NOMO-1 (cell line): ENCODE data around the gene SNX12.
"Not testable (repeated sequence)": the region's sequence is repeated elsewhere in the genome, so short reads cannot be mapped to it uniquely, and the experiment has no call there.

Experiments used
- DNase-seq, 2 experiments: peaks; one replicate each; lab custom pipeline; 2025; ENCODE audit not compliant: unreplicated experiment in 2 of 2; lab: John Stamatoyannopoulos, UW

Gene SNX12

DNA sequence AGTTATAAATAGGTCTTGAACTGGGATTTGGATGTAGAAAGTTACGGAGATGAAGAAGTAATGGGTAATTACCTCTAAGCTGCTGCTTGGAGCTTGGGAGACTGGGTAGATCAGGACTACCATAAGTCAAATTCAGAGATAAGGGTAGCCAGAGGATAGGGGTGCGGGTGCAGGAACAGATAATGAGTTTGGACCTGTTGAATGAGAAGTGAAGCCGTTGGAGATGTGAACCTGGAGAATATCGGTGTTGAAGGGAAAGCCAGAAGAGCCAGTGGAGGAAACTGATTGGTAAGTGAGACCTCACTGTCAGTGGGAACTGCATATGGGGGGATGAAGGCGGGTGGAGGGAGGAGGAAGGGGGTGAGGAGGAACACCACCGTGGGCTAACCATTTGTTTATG lies 26.9 kb upstream of the SNX12 start:
- DNase-seq: no peak

DNA sequence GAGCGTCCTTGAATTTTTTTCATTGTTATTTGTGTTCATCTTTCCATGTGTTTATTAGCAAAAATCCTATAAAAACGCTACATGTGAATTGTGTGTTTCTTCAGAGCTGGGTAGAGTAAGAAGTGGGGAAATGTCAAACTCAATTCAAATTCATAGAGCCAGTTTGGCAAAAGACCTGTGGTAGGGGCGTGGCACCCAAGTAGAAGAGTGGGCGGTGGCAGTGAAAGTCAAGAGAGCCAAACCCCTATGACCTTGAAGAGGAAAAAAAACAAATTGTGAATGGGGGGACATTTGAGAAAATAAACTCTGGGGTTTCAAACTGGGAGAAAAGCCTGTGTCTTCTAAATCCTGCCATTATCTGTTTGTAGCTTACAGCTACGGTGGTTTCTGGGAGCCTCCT lies 23.1 kb upstream of the SNX12 start:
- no peak for DNase-seq

DNA sequence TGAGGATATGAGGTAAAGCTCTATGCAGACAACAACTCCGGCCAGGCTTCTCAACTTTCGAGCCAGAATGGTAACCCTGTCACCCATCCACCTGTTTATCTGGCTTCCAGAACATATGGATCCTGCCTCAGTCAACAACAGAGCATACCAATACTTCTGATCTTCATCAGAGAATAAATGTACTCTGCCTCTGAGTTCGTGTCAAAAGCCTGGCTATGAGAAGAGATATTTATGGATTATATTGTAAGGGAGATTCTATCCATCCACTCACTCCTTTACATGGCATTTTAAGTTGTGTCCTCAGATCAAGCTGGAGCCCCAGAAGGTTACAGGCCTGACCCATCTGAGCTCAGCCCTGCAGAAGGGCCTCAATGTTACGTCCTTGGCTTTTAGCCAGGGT lies 17.8 kb upstream of the SNX12 start:
- no peak for DNase-seq

DNA sequence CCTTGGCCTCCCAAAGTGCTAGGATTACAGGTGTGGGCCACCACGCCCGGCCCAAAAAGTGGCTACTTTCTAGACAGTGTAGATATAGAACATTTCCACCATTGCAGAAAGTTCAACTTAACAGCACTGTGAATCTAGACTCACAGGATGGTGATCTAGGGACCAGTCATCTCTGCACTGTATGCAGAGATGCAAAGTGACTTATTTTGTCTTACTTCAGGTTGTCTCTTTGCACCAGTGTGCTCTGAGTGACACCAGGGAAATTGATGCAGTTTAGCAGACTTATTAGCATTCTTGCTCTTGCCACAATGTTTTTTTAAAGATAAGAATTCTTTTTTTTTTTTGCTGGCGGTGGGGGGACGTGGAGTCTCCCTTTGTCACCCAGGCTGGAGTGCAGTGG lies 14.7 kb upstream of the SNX12 start:
- DNase-seq: no peak

DNA sequence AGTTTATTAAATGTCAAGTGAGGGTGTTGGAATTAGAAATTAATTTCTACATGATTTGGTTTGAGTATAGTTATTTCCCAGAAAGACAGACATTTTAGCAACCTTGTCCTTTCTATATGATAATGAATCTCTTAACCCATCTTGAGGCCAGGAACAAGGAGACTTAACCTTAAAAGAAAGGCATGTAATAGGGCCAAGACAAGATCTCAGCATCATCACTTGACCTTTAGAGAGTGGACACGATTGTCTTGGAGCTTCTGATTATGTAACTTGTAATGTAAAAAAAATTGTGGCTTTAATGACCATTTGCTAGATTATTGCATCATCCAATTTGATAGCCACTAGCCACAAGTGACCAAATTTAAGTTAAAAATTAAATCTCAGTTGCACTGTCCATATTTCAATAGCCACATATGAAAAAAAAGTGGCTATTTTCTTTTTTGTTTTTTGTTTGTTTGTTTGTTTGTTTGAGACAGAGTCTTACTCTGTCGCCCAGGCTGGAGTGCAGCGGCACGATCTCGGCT lies 14.1 kb upstream of the SNX12 start:
- DNase-seq: no peak

DNA sequence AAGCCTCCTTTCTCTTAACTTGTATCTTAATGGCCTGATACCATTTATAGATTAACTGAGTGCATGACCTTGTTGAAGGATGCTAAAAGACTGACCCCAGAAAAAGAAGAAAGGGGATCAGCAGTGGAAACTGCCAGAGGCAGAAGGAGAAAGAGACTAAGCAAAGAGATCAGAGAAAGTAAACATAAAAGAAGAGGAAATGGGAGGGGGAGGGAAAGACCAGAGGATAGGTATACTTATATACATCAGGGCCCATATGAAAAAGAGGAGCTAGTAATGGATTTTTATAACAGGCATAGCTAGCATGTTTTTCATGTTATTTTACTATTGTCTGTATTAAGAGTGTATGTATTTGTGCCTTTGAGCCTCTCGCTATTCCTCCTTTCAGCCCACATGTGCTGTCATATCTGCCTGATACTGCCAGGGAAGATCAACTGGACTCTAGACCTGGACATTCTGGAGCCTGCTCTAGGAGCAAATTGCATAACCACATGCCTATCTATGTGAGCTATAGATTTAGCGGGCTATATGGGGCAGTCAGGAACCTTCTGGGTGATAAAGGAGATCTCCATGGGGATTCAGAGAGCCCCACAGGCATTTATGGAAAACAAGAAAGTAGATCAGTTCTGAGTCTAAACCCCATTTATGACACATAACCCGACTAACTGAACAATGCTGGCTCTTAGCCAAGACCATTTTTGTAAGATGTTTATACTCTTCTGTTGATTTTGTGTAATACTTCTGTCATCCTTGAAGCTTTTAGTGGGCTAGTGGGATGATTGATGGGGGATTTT lies 13.4 kb upstream of the SNX12 start:
- no peak for DNase-seq

DNA sequence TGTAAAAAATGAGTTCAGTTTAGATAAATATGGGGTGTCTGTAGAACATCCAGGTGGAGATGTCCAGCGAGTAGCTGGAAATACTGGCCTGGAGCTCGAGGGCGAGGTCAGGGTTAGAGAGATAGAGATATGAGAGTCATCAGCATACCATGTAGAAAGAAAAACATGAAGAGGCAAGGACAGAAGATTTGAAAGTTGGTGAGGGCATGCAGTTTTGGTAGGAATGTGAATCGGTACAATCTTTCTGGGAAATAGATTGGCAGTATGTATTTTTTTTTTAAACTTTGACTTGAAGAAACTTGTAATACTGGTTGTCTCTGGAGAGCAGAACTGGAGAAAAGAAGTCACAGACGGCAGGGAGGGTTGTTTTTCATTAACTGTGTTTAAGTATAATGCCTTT lies 2.4 kb upstream of the SNX12 start:
- no peak for DNase-seq

DNA sequence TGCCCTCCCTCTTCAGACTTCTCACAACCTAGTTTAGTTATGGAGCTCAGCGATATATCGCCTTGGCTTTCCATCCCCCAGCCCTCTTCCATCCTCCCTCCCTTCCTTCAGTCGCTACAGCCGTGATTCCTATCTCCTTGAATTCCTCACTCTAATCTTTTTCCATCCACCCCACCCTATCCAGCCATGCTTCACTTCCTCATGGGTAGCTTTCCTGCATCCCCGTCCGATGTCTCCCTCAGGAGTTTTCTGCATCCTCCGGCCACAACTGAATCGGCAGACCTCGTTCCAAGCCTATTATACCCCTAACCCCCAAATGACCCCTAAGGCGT lies 456 bp downstream of the SNX12 start:
- DNase-seq: no peak

DNA sequence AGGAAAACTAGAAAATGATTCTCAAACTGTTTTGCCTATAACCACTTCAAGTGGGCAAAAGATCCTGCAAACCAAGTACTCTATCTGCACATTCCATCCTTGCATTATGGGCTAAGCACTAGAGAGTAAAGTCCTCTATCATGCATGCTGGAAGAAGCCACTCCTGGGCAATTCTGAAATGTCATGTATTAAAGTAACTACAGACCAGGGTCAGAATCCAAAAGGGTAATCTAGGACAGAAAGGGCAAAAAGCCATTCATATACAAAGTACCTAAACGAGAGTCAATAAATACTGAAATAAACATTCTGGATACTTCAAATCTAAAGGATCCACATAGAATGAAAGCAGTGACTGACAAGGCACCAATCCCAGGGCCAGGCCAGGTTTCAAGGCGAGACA lies 1.0 kb downstream of the SNX12 start:
- DNase-seq: no peak

DNA sequence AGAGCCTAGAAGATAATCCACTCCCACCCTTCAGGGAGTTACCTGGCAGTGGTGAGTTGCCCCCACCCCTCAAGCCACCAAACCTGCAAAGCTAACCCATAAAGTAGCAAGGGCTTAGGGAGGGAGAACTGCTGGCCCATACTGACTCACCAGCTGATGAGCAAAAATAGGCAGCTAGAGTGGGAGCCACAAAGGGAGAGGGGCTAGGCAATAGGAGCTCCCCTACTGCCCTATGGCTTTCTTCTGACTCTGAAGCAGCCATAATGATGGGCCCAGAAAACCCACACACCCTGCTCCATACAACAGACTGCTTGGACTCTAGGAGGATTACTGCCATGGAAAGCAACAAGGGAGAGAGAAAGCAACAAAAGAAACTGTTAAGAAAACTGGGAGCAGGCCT lies 8.0 kb downstream of the SNX12 start:
- no peak for DNase-seq

DNA sequence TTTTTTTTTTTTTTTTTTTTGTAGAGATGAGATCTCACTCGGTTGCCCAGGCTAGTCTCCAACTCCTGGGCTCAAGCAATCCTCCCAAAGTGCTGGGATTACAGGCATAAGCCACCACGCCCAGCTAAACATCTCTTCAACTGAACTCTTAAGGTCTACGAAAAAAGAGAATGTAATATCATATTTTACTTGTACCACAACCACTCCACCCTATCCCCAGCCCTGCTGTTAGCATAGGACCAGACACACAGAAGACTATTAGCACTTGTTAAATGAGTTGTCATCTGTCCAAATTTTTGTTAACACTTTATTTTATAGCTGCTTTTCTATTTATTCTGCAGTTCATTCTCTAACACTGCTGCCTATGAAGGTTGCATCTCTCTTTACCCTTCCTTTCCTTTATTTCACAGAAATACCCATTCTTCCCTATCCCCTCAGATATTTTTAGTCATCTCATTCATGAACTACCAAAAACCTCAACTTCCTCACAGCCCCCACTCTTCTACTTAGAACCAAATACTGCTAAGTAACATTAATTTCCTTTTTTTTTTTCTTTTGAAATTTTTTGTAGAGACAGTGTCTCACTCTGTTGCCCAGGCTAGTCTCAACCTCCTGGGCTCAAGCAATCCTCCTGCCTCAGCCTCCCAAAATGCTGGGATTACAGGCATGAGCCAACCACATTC lies 10.1 kb downstream of the SNX12 start:
- peak; percentile 45 to 46 for DNase-seq

DNA sequence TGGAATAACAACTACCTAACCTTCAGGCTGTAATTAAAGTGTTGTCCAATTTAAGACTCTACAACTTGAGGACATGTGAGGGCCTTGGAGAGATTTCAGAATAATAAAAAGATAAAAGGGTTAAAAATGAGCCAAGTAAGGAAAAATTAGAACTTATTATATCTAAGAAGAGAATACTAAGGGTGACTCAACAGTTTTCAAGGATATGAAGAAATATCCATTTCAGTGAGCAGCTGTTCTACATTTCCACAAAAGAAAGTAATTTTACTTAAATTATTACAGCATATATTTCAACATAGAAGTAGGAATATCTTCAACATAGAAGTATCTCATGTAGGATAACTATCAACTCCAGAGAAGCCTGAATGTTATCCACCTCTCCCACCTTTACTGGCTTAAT lies 11.3 kb downstream of the SNX12 start:
- peak in 1 of 2 experiments; percentile 47 for DNase-seq

DNA sequence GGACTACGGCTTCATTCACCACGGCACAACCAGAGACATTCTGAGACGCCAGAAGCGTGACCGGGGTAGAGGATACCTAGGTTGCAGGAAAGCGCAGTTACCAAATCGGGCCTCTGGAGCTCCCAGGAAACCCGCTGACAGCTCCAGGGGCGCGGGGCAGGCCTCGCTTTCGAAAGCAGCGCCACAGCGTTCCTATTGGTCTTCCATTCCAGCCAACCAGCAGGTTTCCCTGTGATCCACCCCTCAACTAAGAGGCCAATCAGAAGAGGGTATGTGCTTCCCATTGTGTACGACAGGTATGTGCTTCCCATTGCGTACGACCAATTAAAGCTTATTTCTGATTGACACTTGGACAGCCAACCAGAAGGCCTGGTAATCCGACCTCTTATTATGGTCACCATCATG lies 14.9 kb downstream of the SNX12 start:
- no peak for DNase-seq

DNA sequence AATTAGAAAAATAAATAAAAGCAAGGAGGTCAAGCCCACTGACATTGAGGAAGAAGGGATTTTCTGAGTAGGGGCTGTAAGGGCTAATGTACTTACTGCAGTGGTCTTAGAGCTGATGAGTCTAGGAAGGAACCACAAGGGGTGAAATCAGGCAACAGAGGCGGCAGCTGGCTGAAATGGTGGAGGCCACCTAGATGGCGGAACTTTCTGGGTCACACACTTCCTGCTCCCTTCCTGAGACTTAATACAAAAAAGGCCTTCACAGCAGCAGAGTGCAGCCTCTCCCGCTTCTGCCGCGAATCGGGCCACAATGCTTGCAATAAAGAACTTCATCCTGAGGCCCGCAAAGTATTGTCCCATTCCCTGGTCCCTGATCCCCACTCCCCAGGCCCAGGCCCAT lies 15.4 kb downstream of the SNX12 start:
- DNase-seq: no peak

DNA sequence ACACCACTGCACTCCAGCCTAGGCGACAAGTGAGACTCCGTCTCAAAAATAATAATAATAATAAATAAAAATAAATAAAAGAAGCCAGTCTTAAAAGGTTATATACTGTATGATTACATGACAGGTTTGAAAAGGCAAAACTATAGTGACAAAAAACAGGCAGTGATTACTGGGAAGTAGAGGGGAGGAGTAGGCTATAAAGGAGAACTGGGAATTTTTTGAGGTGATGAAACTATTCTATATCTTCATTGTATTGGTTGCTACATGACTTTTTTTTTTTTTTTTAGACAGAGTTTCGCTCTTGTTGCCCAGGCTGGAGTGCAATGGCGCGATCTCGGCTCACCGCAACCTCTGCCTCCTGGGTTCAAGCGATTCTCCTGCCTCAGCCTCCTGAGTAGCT lies 20.2 kb downstream of the SNX12 start:
- not testable (repeated sequence) for DNase-seq

DNA sequence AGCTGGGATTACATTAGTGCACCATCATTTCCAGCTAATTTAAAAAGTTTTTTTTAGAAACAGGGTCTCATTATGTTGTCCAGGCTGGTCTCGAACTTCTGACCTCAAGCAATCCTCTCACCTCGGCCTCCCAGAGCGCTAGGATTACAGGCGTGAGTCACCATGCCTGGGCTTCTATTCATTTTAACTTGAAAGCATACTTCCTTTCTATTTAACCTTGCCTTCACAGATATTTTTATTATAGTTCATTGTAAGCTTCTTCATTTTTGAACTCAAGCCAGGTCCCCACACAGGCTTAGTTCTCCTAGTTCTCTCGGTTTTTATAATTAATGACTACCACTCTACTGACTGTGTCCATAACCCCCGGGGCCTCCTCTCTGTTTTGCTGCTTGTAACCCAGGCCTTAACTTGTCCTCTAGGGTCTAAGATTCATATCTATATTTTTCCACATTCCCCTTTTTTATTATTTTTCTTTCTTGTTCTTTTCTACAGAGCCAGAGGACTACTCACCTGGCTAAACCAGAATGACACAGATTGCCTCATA lies 50.7 kb downstream of the SNX12 start:
- DNase-seq: no peak
